Astrocyte of the spinal cord (primary cell): ENCODE data around the gene SARDH.

Experiments
- DNase-seq: peaks from one replicate; pipeline ENCODE4 v3.0.0; 2011; ENCODE audit warnings: low read depth, low spot score
- H3K4me3 ChIP-seq: 2 replicates; pipeline ENCODE4 v1.5.1; 2011; ENCODE audit warnings: low read depth, mild to moderate bottlenecking, low read length, moderate library complexity
- CTCF ChIP-seq: IDR thresholded peaks from 2 replicates; pipeline ENCODE4 v1.5.1; 2012; ENCODE audit warnings: low read depth, mild to moderate bottlenecking, low read length, inconsistent platforms
- in situ Hi-C: cut with HindIII; loops from 2 replicates; pipeline ENCODE4 v1.10.0; 2017; ENCODE audit warnings: low sequenced_read_pairs

The SARDH gene

GRCh38 chr9:133733796-133734533 lies 4.2 kb downstream of the SARDH start:
- in situ Hi-C loops = no loop called here
- TF ChIP-seq CTCF = no peak
- no peak for DNase-seq
- no peak overlapping the region for H3K4me3 ChIP-seq

- DNase-seq = no peak
- in situ Hi-C loops = no loop called here
- TF ChIP-seq CTCF = no peak
- no peak overlapping the region for H3K4me3 ChIP-seq
These were observed 4.7 kb downstream of the SARDH start for GRCh38 chr9:133733421-133733795.

GRCh38 chr9:133732639-133733408 lies 5.3 kb downstream of the SARDH start:
- no peak overlapping the region for H3K4me3 ChIP-seq
- TF ChIP-seq CTCF = no peak
- in situ Hi-C loops = no loop called here
- DNase-seq = no peak

GRCh38 chr9:133731876-133732638 lies 6.1 kb downstream of the SARDH start:
- no peak for DNase-seq
- in situ Hi-C loops = no loop called here
- no peak for TF ChIP-seq CTCF
- H3K4me3 ChIP-seq = no peak overlapping the region

GRCh38 chr9:133730994-133731715 lies 7.0 kb downstream of the SARDH start:
- H3K4me3 ChIP-seq = no peak overlapping the region
- no peak for TF ChIP-seq CTCF
- in situ Hi-C loops = no loop called here
- no peak for DNase-seq
